GM12878 (cell line): ENCODE data around the gene COX10. TPM values are rescaled to one million over a fixed set of nuclear protein-coding genes. Genes with fewer than 3 reads are reported as not detected.

Experiments
- ATAC-seq: fragments of 200-7000 bp; cut with Tn5 transposase; 3 replicates; pipeline ENCODE4 v1.9.1; 2020; ENCODE audit warnings: mild to moderate bottlenecking, moderate library complexity
- BruUV-seq: library from RNA; stranded (reverse); fragments of 400-500 nt; replicated peaks from 2 replicates; lab custom pipeline; 2021; lab: Mats Ljungman, UMichigan
- CTCF ChIA-PET: fragments of 300-600 bp; sonication (Branson Sonifier 250); formaldehyde crosslinking; extraction: SDS; loops from one replicate; lab custom pipeline; 2021; ENCODE audit warnings: inconsistent platforms; lab: Yijun Ruan, JAX
- POLR2A ChIA-PET: fragments of 350-600 bp; formaldehyde crosslinking; extraction: SDS; loops from one replicate; lab custom pipeline; 2021; ENCODE audit warnings: inconsistent platforms; lab: Charles Lee
- RAD21 ChIA-PET: fragments of 300-600 bp; sonication (Branson Sonifier 250); formaldehyde crosslinking; loops from one replicate; lab custom pipeline; 2023; ENCODE audit warnings: antibody characterized with exemption; ENCODE audit not compliant: unreplicated experiment; lab: Charles Lee
- SMC1A ChIA-PET: fragments of 300-600 bp; sonication (Branson Sonifier 250); formaldehyde crosslinking; loops from one replicate; lab custom pipeline; 2023; ENCODE audit not compliant: unreplicated experiment, uncharacterized antibody; lab: Charles Lee
- DNase-seq: peaks from one replicate; pipeline ENCODE4 v3.0.0-alpha.2; 2011; ENCODE audit warnings: low read depth, low spot score
- FAIRE-seq: peaks from 3 replicates; lab custom pipeline; 2011; peaks lifted over from hg19 to GRCh38; lab: Jason Lieb, UNC
- H2AFZ ChIP-seq: 2 replicates; pipeline ENCODE4 v1.6.0; 2011; ENCODE audit warnings: low read depth, low read length, control low read depth; ENCODE audit not compliant: control insufficient read depth
- H3K27ac ChIP-seq: 2 replicates; pipeline ENCODE4 v1.5.1; 2011; ENCODE audit warnings: control low read depth; ENCODE audit not compliant: control insufficient read depth, insufficient read depth
- H3K27me3 ChIP-seq, 2 experiments: replicated peaks in 1 of 2; 2 replicates each; pipeline versions ENCODE4 v1.6.0 to v1.6.1; 2011; ENCODE audit warnings: low read length in 1 of 2; ENCODE audit not compliant: control insufficient read depth in 2 of 2, insufficient read depth in 2 of 2
- H3K36me3 ChIP-seq, 2 experiments: 2 replicates each; pipeline ENCODE4 v1.5.1; 2011; ENCODE audit warnings: low read length in 1 of 2; ENCODE audit not compliant: control insufficient read depth in 2 of 2, insufficient read depth in 2 of 2
- H3K4me1 ChIP-seq: 2 replicates; pipeline ENCODE4 v1.6.1; 2011; ENCODE audit warnings: mild to moderate bottlenecking, low read length, moderate library complexity, mixed read lengths; ENCODE audit not compliant: control insufficient read depth, insufficient read depth
- H3K4me2 ChIP-seq: 2 replicates; pipeline ENCODE4 v1.6.0; 2011; ENCODE audit warnings: control low read depth; ENCODE audit not compliant: control insufficient read depth, insufficient read depth
- H3K4me3 ChIP-seq: fragments of 200-600 bp; sonication (generic); 2 replicates; pipeline ENCODE4 v1.5.1; 2016
- H3K79me2 ChIP-seq: 2 replicates; pipeline ENCODE4 v1.6.0; 2011; ENCODE audit warnings: low read length; ENCODE audit not compliant: control insufficient read depth, insufficient read depth
- H3K9ac ChIP-seq: 2 replicates; pipeline ENCODE4 v1.8.0; 2011; ENCODE audit warnings: low read length, control low read depth, mixed read lengths; ENCODE audit not compliant: control insufficient read depth, insufficient read depth
- H3K9me3 ChIP-seq: replicated peaks from 3 replicates; pipeline ENCODE4 v1.5.1; 2011; ENCODE audit warnings: mild to moderate bottlenecking, low read length; ENCODE audit not compliant: control insufficient read depth, insufficient read depth
- H4K20me1 ChIP-seq: 2 replicates; pipeline ENCODE4 v1.6.0; 2011; ENCODE audit not compliant: control insufficient read depth, insufficient read depth
- CEBPB ChIP-seq, 2 experiments: fragments of 150-350 bp in 1 of 2; IDR thresholded peaks; 2 replicates each; pipeline ENCODE4 v1.6.1; 2012 to 2014; ENCODE audit warnings: low read depth in 2 of 2, low read length in 2 of 2, borderline replicate concordance in 1 of 2, inconsistent platforms in 1 of 2
- CHD2 ChIP-seq: IDR thresholded peaks from 2 replicates; pipeline ENCODE4 v1.6.1; 2011; ENCODE audit warnings: low read depth, low read length, improper control_type of control experiment, borderline replicate concordance
- DPF2 ChIP-seq: fragments of 450-650 bp; IDR thresholded peaks from 2 replicates; pipeline ENCODE4 v1.6.1; 2017; ENCODE audit warnings: mild to moderate bottlenecking
- FOXK2 ChIP-seq: fragments of 450-650 bp; IDR thresholded peaks from 2 replicates; pipeline ENCODE4 v1.6.1; 2017; ENCODE audit warnings: mild to moderate bottlenecking, moderate library complexity
- IKZF2 ChIP-seq, 2 experiments: fragments of 450-650 bp; IDR thresholded peaks; 2 replicates each; pipeline ENCODE4 v1.6.1; 2017; ENCODE audit warnings: mild to moderate bottlenecking in 2 of 2, moderate library complexity in 2 of 2
- JUNB ChIP-seq: IDR thresholded peaks from 2 replicates; pipeline ENCODE4 v1.6.1; 2016; ENCODE audit warnings: antibody characterized with exemption, mild to moderate bottlenecking
- KDM1A ChIP-seq: fragments of 200-600 bp; sonication (generic); IDR thresholded peaks from 2 replicates; pipeline ENCODE4 v1.6.1; 2016; ENCODE audit warnings: borderline replicate concordance
- MTA2 ChIP-seq: fragments of 450-650 bp; IDR thresholded peaks from 2 replicates; pipeline ENCODE4 v1.6.1; 2016; ENCODE audit warnings: low read depth, mild to moderate bottlenecking, moderate library complexity
- NBN ChIP-seq: fragments of 450-650 bp; IDR thresholded peaks from 2 replicates; pipeline ENCODE4 v1.6.1; 2016
- NFIC ChIP-seq: IDR thresholded peaks from 2 replicates; pipeline ENCODE4 v1.6.1; 2012; ENCODE audit warnings: low read depth, mild to moderate bottlenecking, inconsistent platforms, low read length, moderate library complexity
- PML ChIP-seq: IDR thresholded peaks from 2 replicates; pipeline ENCODE4 v1.6.1; 2012; ENCODE audit warnings: low read length, inconsistent platforms
- POLR2AphosphoS5 ChIP-seq: IDR thresholded peaks from 2 replicates; pipeline ENCODE4 v1.6.1; 2011; ENCODE audit warnings: mild to moderate bottlenecking, low read length, inconsistent platforms
- SIX5 ChIP-seq: IDR thresholded peaks from 2 replicates; pipeline ENCODE4 v1.6.1; 2011; ENCODE audit warnings: mild to moderate bottlenecking, low read depth, low read length, moderate library complexity; ENCODE audit not compliant: severe bottlenecking
- SREBF2 ChIP-seq: IDR thresholded peaks from 2 replicates; pipeline ENCODE4 v1.6.1; 2012; ENCODE audit warnings: mild to moderate bottlenecking, low read length
- WGBS: methylation state at CpG from one replicate; pipeline ENCODE4 v1.1.6; 2016; ENCODE audit warnings: low lambda C conversion rate; ENCODE audit not compliant: insufficient replicate concordance, insufficient coverage; ENCODE audit errors: missing lambda C conversion rate; 5-methylcytosine and 5-hydroxymethylcytosine counted together
- in situ Hi-C: fragments of 300-500 bp; cut with MboI; formaldehyde crosslinking; loops from 9 replicates; pipeline ENCODE4 v1.14.3; 2018; ENCODE audit warnings: mixed read lengths
- intact Hi-C: fragments of 100-400 bp; cut with micrococcal nuclease; formaldehyde crosslinking; loops from one replicate; pipeline ENCODE4 v1.14.2; 2022; ENCODE audit not compliant: unreplicated experiment
- polyA plus RNA-seq, 11 experiments: library from polyadenylated mRNA; depleted of rRNA in 4 of 11; unstranded in 6 of 11; stranded (reverse) in 5 of 11; fragments of >200 nt; fragmentation: Nextera tagmentation in 4 of 11; fragmentation: Illumina TruSeq in 1 of 11; extraction: Ambion mirVana in 4 of 11; extraction: Trizol in 1 of 11; gene quantifications; 1 replicate in 1 of 11; 2 replicates in 10 of 11; pipeline versions ENCODE4 v1.2.1 to v1.2.3, GENCODE V29; 2011 to 2016; ENCODE audit warnings: inconsistent platforms in 2 of 11, missing spikeins in 2 of 11, low read depth in 1 of 11
- total RNA-seq, 4 experiments: library from RNA; depleted of rRNA in 3 of 4; stranded (reverse); fragments of >200 nt in 3 of 4; fragmentation: Illumina TruSeq in 1 of 4; extraction: Trizol in 1 of 4; gene quantifications; 2 replicates each; pipeline versions ENCODE4 v1.2.1 to v1.2.3, GENCODE V29; 2013 to 2021
- TF ChIP-seq, protein P1 (sequence below): IDR thresholded peaks from 2 replicates; pipeline ENCODE4 v1.6.1; 2012; ENCODE audit warnings: low read length, inconsistent platforms
- TF ChIP-seq, protein P2 (sequence below): fragments of 450-650 bp; IDR thresholded peaks from 2 replicates; pipeline ENCODE4 v1.6.1; 2017; ENCODE audit warnings: borderline replicate concordance
- TF ChIP-seq, protein P3 (sequence below): IDR thresholded peaks from 2 replicates; pipeline ENCODE4 v1.6.1; 2012; ENCODE audit warnings: mild to moderate bottlenecking, low read depth, low read length
- TF ChIP-seq, protein P4 (sequence below): IDR thresholded peaks from 2 replicates; pipeline ENCODE4 v1.6.1; 2011; ENCODE audit warnings: borderline replicate concordance, low read depth, mild to moderate bottlenecking, moderate library complexity, mixed read lengths, low read length; ENCODE audit not compliant: insufficient read depth; ENCODE audit errors: extremely low read length
- TF ChIP-seq, protein P5 (sequence below): fragments of 450-650 bp; IDR thresholded peaks from 2 replicates; pipeline ENCODE4 v1.6.1; 2016; ENCODE audit warnings: mild to moderate bottlenecking

Gene COX10
- total and polyA plus RNA-seq, 10 of the 15 experiments (the other 5 are each of a cell fraction or from before 2014, with no cell fraction given), result 9.6 to 29.4 (median 21.3) TPM

DNA sequence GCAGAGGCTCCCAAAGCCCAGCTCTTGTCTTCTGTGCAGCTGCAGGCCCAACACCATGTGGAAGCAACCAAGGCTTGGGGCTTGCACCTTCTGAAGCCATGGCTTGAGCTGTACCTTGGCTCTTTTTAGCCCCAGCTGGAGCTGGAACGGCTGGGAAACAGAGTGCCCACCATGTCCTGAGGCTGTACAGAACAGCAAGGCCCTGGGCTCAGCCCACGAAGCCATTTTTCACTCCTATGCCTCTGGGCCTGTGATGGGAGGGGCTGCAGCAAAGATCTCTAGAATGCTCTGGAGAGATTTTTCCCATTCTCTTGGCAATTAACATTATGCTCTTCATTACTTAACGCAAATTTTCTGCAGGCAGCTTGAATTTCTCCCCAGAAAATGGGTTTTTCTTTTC, 99.3 kb downstream of the COX10 start:
- BruUV-seq, result no TSS peak
- no peak for ATAC-seq
- TF ChIP-seq MTA2 (no peak), JUNB (no peak), FOXK2 (no peak), IKZF2 (IDR thresholded peaks at IDR 0.05) (no peak), POLR2AphosphoS5 (no peak), CEBPB (IDR thresholded peaks at IDR 0.05; ENCODE audit: borderline replicate concordance in 1 of 2, low read depth in 2 of 2, low read length in 2 of 2) (no peak), NBN (no peak), KDM1A (no peak), PML (no peak), DPF2 (no peak), CHD2 (no peak), NFIC (no peak), SREBF2 (no peak), SIX5 (no peak)
- TF ChIP-seq, protein P1, sequence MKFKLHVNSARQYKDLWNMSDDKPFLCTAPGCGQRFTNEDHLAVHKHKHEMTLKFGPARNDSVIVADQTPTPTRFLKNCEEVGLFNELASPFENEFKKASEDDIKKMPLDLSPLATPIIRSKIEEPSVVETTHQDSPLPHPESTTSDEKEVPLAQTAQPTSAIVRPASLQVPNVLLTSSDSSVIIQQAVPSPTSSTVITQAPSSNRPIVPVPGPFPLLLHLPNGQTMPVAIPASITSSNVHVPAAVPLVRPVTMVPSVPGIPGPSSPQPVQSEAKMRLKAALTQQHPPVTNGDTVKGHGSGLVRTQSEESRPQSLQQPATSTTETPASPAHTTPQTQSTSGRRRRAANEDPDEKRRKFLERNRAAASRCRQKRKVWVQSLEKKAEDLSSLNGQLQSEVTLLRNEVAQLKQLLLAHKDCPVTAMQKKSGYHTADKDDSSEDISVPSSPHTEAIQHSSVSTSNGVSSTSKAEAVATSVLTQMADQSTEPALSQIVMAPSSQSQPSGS, result no peak
- TF ChIP-seq, protein P2, sequence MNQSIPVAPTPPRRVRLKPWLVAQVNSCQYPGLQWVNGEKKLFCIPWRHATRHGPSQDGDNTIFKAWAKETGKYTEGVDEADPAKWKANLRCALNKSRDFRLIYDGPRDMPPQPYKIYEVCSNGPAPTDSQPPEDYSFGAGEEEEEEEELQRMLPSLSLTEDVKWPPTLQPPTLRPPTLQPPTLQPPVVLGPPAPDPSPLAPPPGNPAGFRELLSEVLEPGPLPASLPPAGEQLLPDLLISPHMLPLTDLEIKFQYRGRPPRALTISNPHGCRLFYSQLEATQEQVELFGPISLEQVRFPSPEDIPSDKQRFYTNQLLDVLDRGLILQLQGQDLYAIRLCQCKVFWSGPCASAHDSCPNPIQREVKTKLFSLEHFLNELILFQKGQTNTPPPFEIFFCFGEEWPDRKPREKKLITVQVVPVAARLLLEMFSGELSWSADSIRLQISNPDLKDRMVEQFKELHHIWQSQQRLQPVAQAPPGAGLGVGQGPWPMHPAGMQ, result no peak
- TF ChIP-seq, protein P3, sequence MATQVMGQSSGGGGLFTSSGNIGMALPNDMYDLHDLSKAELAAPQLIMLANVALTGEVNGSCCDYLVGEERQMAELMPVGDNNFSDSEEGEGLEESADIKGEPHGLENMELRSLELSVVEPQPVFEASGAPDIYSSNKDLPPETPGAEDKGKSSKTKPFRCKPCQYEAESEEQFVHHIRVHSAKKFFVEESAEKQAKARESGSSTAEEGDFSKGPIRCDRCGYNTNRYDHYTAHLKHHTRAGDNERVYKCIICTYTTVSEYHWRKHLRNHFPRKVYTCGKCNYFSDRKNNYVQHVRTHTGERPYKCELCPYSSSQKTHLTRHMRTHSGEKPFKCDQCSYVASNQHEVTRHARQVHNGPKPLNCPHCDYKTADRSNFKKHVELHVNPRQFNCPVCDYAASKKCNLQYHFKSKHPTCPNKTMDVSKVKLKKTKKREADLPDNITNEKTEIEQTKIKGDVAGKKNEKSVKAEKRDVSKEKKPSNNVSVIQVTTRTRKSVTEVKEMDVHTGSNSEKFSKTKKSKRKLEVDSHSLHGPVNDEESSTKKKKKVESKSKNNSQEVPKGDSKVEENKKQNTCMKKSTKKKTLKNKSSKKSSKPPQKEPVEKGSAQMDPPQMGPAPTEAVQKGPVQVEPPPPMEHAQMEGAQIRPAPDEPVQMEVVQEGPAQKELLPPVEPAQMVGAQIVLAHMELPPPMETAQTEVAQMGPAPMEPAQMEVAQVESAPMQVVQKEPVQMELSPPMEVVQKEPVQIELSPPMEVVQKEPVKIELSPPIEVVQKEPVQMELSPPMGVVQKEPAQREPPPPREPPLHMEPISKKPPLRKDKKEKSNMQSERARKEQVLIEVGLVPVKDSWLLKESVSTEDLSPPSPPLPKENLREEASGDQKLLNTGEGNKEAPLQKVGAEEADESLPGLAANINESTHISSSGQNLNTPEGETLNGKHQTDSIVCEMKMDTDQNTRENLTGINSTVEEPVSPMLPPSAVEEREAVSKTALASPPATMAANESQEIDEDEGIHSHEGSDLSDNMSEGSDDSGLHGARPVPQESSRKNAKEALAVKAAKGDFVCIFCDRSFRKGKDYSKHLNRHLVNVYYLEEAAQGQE, result no peak
- TF ChIP-seq, protein P4, sequence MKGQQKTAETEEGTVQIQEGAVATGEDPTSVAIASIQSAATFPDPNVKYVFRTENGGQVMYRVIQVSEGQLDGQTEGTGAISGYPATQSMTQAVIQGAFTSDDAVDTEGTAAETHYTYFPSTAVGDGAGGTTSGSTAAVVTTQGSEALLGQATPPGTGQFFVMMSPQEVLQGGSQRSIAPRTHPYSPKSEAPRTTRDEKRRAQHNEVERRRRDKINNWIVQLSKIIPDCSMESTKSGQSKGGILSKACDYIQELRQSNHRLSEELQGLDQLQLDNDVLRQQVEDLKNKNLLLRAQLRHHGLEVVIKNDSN, result no peak
- TF ChIP-seq, protein P5, sequence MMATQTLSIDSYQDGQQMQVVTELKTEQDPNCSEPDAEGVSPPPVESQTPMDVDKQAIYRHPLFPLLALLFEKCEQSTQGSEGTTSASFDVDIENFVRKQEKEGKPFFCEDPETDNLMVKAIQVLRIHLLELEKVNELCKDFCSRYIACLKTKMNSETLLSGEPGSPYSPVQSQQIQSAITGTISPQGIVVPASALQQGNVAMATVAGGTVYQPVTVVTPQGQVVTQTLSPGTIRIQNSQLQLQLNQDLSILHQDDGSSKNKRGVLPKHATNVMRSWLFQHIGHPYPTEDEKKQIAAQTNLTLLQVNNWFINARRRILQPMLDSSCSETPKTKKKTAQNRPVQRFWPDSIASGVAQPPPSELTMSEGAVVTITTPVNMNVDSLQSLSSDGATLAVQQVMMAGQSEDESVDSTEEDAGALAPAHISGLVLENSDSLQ, result no peak

More for the DNA sequence above, 99.3 kb downstream of the COX10 start:
- Histone ChIP-seq H3K4me1 (no peaks in the 10 kb centered on the region), H4K20me1 (no peaks in the 10 kb centered on the region), H3K9ac (no peak overlapping the region), H3K9me3 (peaks cover 7% of the 10 kb centered on the region; the same call in 1 of the 3 replicates), H3K4me2 (no peak overlapping the region), H3K4me3 (no peak overlapping the region), H3K27me3 (no peaks in the 10 kb centered on the region), H2AFZ (no peak overlapping the region), H3K27ac (no peak overlapping the region), H3K36me3 (peaks cover 0 to 2% of the 10 kb centered on the region in 2 experiments; a peak in 1 of 4 replicates), H3K79me2 (no peaks in the 10 kb centered on the region)
- in situ Hi-C loops (no loop called here), intact Hi-C loops (no loop called here)
- no peak for DNase-seq
- ChIA-PET POLR2A (no interaction called here), RAD21 (no interaction called here), CTCF (no interaction called here), SMC1A (no interaction called here)
- no peak for FAIRE-seq
- WGBS, result 94% methylated on average over 3 of the region's 3 CpGs
